Liver (tissue), 3 donors: ENCODE data around the gene CSTA.

ENCODE experiments used
- ATF3 ChIP-seq: IDR thresholded peaks from 2 replicates; pipeline ENCODE4 v1.6.1; 2016; ENCODE audit warnings: antibody characterized with exemption
- FOXA1 ChIP-seq: IDR thresholded peaks from 2 replicates; pipeline ENCODE4 v1.6.1; 2016; ENCODE audit warnings: antibody characterized with exemption
- GABPA ChIP-seq, 2 donors: IDR thresholded peaks in 1 of 2; conservative IDR thresholded peaks in 1 of 2; 2 replicates each; pipeline ENCODE4 v1.6.1; 2016; ENCODE audit warnings: antibody characterized with exemption in 2 of 2, mild to moderate bottlenecking in 1 of 2, moderate library complexity in 1 of 2
- RXRA ChIP-seq, 2 donors: IDR thresholded peaks; 2 replicates each; pipeline ENCODE4 v1.6.1; 2017 to 2018; ENCODE audit warnings: antibody characterized with exemption in 2 of 2, mild to moderate bottlenecking in 1 of 2
- TAF1 ChIP-seq: conservative IDR thresholded peaks from 2 replicates; pipeline ENCODE4 v1.6.1; 2016; ENCODE audit warnings: antibody characterized with exemption, mild to moderate bottlenecking
- TF ChIP-seq, protein P1 (sequence below): fragments of 150-350 bp; IDR thresholded peaks from 2 replicates; pipeline ENCODE4 v1.5.1; 2017; ENCODE audit warnings: improper control_type of control experiment, low read depth, low read length; ENCODE audit not compliant: missing input control
- TF ChIP-seq, protein P2 (sequence below): IDR thresholded peaks from 2 replicates; pipeline ENCODE4 v1.6.1; 2016; ENCODE audit warnings: antibody characterized with exemption, mild to moderate bottlenecking
- TF ChIP-seq, protein P3 (sequence below): IDR thresholded peaks from 2 replicates; pipeline ENCODE4 v1.6.1; 2016; ENCODE audit warnings: antibody characterized with exemption
- donor health status: healthy.
- donor health status: healthy.

DNA sequence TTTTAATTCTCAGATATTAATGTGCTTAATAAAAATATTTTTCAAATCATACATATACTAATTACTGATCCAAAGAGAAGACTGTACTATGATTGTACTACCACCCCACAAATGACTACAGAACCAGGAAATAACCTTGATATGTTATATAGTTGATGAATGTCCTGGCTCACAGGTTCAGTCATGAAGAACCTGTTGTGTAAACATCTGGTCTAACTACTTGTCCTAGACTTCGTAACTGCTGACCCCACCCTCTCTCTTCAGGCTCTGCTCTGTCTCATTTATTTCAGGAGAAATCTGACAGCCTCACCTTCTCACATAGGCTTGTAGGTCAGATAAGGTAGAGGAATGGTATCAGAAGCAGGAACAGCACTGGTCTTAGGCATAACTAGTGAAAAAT, 14.7 kb upstream of the CSTA start:
- TF ChIP-seq TAF1 (no peak), FOXA1 (no peak), ATF3 (no peak), GABPA (IDR thresholded peaks at IDR 0.05 in 1 of 2, conservative IDR thresholded peaks at IDR 0.05 in 1 of 2) (no peak), RXRA (IDR thresholded peaks at IDR 0.05) (no peak)
- TF ChIP-seq, protein P1, sequence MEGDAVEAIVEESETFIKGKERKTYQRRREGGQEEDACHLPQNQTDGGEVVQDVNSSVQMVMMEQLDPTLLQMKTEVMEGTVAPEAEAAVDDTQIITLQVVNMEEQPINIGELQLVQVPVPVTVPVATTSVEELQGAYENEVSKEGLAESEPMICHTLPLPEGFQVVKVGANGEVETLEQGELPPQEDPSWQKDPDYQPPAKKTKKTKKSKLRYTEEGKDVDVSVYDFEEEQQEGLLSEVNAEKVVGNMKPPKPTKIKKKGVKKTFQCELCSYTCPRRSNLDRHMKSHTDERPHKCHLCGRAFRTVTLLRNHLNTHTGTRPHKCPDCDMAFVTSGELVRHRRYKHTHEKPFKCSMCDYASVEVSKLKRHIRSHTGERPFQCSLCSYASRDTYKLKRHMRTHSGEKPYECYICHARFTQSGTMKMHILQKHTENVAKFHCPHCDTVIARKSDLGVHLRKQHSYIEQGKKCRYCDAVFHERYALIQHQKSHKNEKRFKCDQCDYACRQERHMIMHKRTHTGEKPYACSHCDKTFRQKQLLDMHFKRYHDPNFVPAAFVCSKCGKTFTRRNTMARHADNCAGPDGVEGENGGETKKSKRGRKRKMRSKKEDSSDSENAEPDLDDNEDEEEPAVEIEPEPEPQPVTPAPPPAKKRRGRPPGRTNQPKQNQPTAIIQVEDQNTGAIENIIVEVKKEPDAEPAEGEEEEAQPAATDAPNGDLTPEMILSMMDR: no peak
- TF ChIP-seq, protein P2, sequence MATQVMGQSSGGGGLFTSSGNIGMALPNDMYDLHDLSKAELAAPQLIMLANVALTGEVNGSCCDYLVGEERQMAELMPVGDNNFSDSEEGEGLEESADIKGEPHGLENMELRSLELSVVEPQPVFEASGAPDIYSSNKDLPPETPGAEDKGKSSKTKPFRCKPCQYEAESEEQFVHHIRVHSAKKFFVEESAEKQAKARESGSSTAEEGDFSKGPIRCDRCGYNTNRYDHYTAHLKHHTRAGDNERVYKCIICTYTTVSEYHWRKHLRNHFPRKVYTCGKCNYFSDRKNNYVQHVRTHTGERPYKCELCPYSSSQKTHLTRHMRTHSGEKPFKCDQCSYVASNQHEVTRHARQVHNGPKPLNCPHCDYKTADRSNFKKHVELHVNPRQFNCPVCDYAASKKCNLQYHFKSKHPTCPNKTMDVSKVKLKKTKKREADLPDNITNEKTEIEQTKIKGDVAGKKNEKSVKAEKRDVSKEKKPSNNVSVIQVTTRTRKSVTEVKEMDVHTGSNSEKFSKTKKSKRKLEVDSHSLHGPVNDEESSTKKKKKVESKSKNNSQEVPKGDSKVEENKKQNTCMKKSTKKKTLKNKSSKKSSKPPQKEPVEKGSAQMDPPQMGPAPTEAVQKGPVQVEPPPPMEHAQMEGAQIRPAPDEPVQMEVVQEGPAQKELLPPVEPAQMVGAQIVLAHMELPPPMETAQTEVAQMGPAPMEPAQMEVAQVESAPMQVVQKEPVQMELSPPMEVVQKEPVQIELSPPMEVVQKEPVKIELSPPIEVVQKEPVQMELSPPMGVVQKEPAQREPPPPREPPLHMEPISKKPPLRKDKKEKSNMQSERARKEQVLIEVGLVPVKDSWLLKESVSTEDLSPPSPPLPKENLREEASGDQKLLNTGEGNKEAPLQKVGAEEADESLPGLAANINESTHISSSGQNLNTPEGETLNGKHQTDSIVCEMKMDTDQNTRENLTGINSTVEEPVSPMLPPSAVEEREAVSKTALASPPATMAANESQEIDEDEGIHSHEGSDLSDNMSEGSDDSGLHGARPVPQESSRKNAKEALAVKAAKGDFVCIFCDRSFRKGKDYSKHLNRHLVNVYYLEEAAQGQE: no peak
- TF ChIP-seq, protein P3, sequence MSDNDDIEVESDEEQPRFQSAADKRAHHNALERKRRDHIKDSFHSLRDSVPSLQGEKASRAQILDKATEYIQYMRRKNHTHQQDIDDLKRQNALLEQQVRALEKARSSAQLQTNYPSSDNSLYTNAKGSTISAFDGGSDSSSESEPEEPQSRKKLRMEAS: no peak
